Ishikawa (cell line): ENCODE measurements around the gene MSANTD7.

Experiments
- CEBPB ChIP-seq: IDR thresholded peaks from 2 replicates; pipeline ENCODE4 v1.6.1; 2012
- CREB1 ChIP-seq: IDR thresholded peaks from 2 replicates; pipeline ENCODE4 v1.6.1; 2012; ENCODE audit warnings: low read depth
- EGR1 ChIP-seq: IDR thresholded peaks from 2 replicates; pipeline ENCODE4 v1.6.1; 2012
- EP300 ChIP-seq: IDR thresholded peaks from 2 replicates; pipeline ENCODE4 v1.6.1; 2012; ENCODE audit warnings: borderline replicate concordance
- FOXM1 ChIP-seq: IDR thresholded peaks from 2 replicates; pipeline ENCODE4 v1.6.1; 2012; ENCODE audit warnings: low read depth, borderline replicate concordance
- MAX ChIP-seq: IDR thresholded peaks from 2 replicates; pipeline ENCODE4 v1.6.1; 2012
- NFIC ChIP-seq: IDR thresholded peaks from 2 replicates; pipeline ENCODE4 v1.6.1; 2012
- RAD21 ChIP-seq: IDR thresholded peaks from 2 replicates; pipeline ENCODE4 v1.6.1; 2012; ENCODE audit warnings: low read depth
- TAF1 ChIP-seq: IDR thresholded peaks from 2 replicates; pipeline ENCODE4 v1.6.1; 2012; ENCODE audit warnings: low read depth, mild to moderate bottlenecking
- TCF12 ChIP-seq: IDR thresholded peaks from 2 replicates; pipeline ENCODE4 v1.6.1; 2012; ENCODE audit warnings: low read depth
- TEAD4 ChIP-seq: IDR thresholded peaks from 2 replicates; pipeline ENCODE4 v1.6.1; 2012
- USF1 ChIP-seq: IDR thresholded peaks from 2 replicates; pipeline ENCODE4 v1.6.1; 2012
- YY1 ChIP-seq: IDR thresholded peaks from 2 replicates; pipeline ENCODE4 v1.6.1; 2012; ENCODE audit warnings: low read depth
- ZBTB7A ChIP-seq: IDR thresholded peaks from 2 replicates; pipeline ENCODE4 v1.6.1; 2012; ENCODE audit warnings: low read depth
- TF ChIP-seq, protein P1 (sequence below): IDR thresholded peaks from 2 replicates; pipeline ENCODE4 v1.6.1; 2012; ENCODE audit warnings: low read depth, mild to moderate bottlenecking

The MSANTD7 gene

DNA sequence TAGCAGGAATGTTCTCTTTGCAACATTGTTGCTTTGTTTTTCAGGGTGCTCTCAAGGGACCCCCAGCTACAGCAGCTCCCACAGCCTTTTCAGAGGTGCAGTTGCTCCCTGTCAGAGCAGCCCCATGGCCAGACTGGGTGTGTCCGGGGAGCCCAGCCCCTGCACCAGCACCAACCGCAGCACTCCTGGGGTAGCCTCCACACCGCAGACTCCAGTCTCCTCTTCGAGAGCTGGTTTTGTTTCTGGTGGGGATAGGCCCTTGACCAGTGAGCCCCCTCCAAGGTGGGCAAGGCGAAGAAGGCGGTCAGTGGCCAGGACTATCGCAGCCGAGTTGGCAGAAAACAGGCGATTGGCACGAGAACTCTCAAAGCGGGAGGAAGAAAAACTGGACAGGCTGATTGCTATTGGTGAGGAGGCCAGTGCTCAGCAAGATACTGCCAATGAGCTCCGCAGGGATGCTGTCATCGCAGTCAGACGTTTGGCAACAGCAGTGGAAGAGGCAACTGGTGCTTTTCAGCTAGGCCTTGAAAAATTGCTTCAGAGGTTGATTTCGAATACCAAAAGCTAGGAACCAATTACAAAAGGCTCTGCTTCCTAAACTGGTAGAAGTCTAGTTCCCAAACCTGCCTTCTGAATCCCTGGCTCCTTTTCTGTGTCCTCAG is 5.4 kb downstream of the MSANTD7 start:
- TF ChIP-seq CEBPB (no peak), ZBTB7A (no peak), YY1 (no peak), USF1 (no peak), RAD21 (no peak), TAF1 (no peak)
- TF ChIP-seq, protein P1, sequence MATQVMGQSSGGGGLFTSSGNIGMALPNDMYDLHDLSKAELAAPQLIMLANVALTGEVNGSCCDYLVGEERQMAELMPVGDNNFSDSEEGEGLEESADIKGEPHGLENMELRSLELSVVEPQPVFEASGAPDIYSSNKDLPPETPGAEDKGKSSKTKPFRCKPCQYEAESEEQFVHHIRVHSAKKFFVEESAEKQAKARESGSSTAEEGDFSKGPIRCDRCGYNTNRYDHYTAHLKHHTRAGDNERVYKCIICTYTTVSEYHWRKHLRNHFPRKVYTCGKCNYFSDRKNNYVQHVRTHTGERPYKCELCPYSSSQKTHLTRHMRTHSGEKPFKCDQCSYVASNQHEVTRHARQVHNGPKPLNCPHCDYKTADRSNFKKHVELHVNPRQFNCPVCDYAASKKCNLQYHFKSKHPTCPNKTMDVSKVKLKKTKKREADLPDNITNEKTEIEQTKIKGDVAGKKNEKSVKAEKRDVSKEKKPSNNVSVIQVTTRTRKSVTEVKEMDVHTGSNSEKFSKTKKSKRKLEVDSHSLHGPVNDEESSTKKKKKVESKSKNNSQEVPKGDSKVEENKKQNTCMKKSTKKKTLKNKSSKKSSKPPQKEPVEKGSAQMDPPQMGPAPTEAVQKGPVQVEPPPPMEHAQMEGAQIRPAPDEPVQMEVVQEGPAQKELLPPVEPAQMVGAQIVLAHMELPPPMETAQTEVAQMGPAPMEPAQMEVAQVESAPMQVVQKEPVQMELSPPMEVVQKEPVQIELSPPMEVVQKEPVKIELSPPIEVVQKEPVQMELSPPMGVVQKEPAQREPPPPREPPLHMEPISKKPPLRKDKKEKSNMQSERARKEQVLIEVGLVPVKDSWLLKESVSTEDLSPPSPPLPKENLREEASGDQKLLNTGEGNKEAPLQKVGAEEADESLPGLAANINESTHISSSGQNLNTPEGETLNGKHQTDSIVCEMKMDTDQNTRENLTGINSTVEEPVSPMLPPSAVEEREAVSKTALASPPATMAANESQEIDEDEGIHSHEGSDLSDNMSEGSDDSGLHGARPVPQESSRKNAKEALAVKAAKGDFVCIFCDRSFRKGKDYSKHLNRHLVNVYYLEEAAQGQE, result no peak

GRCh38 chr10:14844948-14845347 is 6.8 kb downstream of the MSANTD7 start:
- TF ChIP-seq TCF12 (no peak), MAX (no peak), TAF1 (no peak), TEAD4 (no peak), NFIC (no peak), EGR1 (no peak), CREB1 (no peak), RAD21 (no peak), EP300 (no peak), USF1 (no peak), ZBTB7A (no peak), YY1 (no peak), FOXM1 (no peak), CEBPB (no peak)
- TF ChIP-seq, protein P1, result no peak

GRCh38 chr10:14852236-14852635 is 14.1 kb downstream of the MSANTD7 start:
- no peak for TF ChIP-seq CEBPB
- TF ChIP-seq USF1, result no peak
- TF ChIP-seq CREB1, result no peak
- no peak for TF ChIP-seq YY1
- no peak for TF ChIP-seq EGR1
- no peak for TF ChIP-seq TEAD4
- TF ChIP-seq, protein P1, result no peak
- no peak for TF ChIP-seq TAF1

- TF ChIP-seq TEAD4, result no peak
Observed at GRCh38 chr10:14855453-14855852, 17.3 kb downstream of the MSANTD7 start.

- no peak for TF ChIP-seq TAF1
- no peak for TF ChIP-seq FOXM1
- no peak for TF ChIP-seq EGR1
- TF ChIP-seq NFIC, result no peak
- no peak for TF ChIP-seq TEAD4
- TF ChIP-seq YY1, result no peak
- TF ChIP-seq, protein P1, result no peak
- no peak for TF ChIP-seq USF1
Observed at GRCh38 chr10:14858338-14858960, 20.3 kb downstream of the MSANTD7 start.
